RWPE2 (cell line): ENCODE measurements around the gene BOD1L1.

ENCODE experiments used
- ATAC-seq: fragments of 200-7000 bp; cut with Tn5 transposase; 3 replicates; pipeline ENCODE4 v1.9.1; 2021; ENCODE audit warnings: low read depth
- DNase-seq: peaks from one replicate; pipeline ENCODE4 v3.0.0-alpha.2; 2020; ENCODE audit warnings: low spot score
- H3K27ac ChIP-seq: fragments of 450-650 bp; 2 replicates; pipeline ENCODE4 v1.5.1; 2017; ENCODE audit warnings: mild to moderate bottlenecking; ENCODE audit not compliant: poor library complexity, severe bottlenecking
- H3K27me3 ChIP-seq: fragments of 250-450 bp; sonication (Bioruptor Pico); 2 replicates; pipeline ENCODE4 v1.5.1; 2021; ENCODE audit warnings: mild to moderate bottlenecking, moderate library complexity; ENCODE audit not compliant: insufficient read depth, poor library complexity, severe bottlenecking
- H3K36me3 ChIP-seq: fragments of 250-450 bp; sonication (Bioruptor Pico); 2 replicates; pipeline ENCODE4 v1.5.1; 2020; ENCODE audit warnings: low read depth, mild to moderate bottlenecking, moderate library complexity
- H3K4me1 ChIP-seq: fragments of 250-450 bp; sonication (Bioruptor Pico); 2 replicates; pipeline ENCODE4 v1.5.1; 2021; ENCODE audit warnings: mild to moderate bottlenecking, moderate library complexity; ENCODE audit not compliant: insufficient read depth, poor library complexity, severe bottlenecking
- H3K4me3 ChIP-seq: fragments of 250-450 bp; sonication (Bioruptor Pico); 2 replicates; pipeline ENCODE4 v1.5.1; 2021; ENCODE audit warnings: mild to moderate bottlenecking, moderate library complexity; ENCODE audit not compliant: severe bottlenecking
- H3K9me3 ChIP-seq: fragments of 250-450 bp; sonication (Bioruptor Pico); 2 replicates; pipeline ENCODE4 v1.5.1; 2021; ENCODE audit warnings: mild to moderate bottlenecking, moderate library complexity; ENCODE audit not compliant: severe bottlenecking
- CTCF ChIP-seq: fragments of 450-650 bp; IDR thresholded peaks from one replicate; pipeline ENCODE4 v1.5.1; 2017; ENCODE audit warnings: mild to moderate bottlenecking, moderate library complexity; ENCODE audit not compliant: poor library complexity, severe bottlenecking

BOD1L1 gene

GRCh38 chr4:13534344-13535063, 93.0 kb downstream of the BOD1L1 start:
- TF ChIP-seq CTCF, result no peak
- H3K9me3 ChIP-seq, result no peaks in the 10 kb centered on the region
- ATAC-seq, result no peak; the same call in 2 of the 3 replicates
- no peaks in the 10 kb centered on the region for H3K4me1 ChIP-seq
- peaks cover 96% of the 10 kb centered on the region for H3K27me3 ChIP-seq
- no peak overlapping the region for H3K27ac ChIP-seq
- DNase-seq, result peak; percentile 42
- H3K36me3 ChIP-seq, result no peaks in the 10 kb centered on the region
- H3K4me3 ChIP-seq, result no peak overlapping the region

- DNase-seq (no peak), ATAC-seq (no peak)
- no peak for TF ChIP-seq CTCF
- Histone ChIP-seq H3K9me3 (no peaks in the 10 kb centered on the region), H3K27ac (no peak overlapping the region), H3K27me3 (peaks cover 96% of the 10 kb centered on the region), H3K4me3 (no peak overlapping the region), H3K36me3 (no peaks in the 10 kb centered on the region), H3K4me1 (no peaks in the 10 kb centered on the region)
Observed at GRCh38 chr4:13533670-13534343, 93.7 kb downstream of the BOD1L1 start.

GRCh38 chr4:13531625-13531998, 95.9 kb downstream of the BOD1L1 start:
- Histone ChIP-seq H3K4me1 (no peaks in the 10 kb centered on the region), H3K36me3 (no peaks in the 10 kb centered on the region), H3K4me3 (no peak overlapping the region), H3K9me3 (no peaks in the 10 kb centered on the region), H3K27me3 (peaks cover 95% of the 10 kb centered on the region), H3K27ac (no peak overlapping the region)
- DNase-seq (no peak), ATAC-seq (no peak)
- TF ChIP-seq CTCF, result no peak

- Histone ChIP-seq H3K4me1 (no peaks in the 10 kb centered on the region), H3K4me3 (no peak overlapping the region), H3K27me3 (peaks cover 95% of the 10 kb centered on the region), H3K27ac (no peak overlapping the region), H3K9me3 (no peaks in the 10 kb centered on the region), H3K36me3 (no peaks in the 10 kb centered on the region)
- ATAC-seq, result no peak
- no peak for DNase-seq
- TF ChIP-seq CTCF, result no peak
Observed at GRCh38 chr4:13530823-13531624, 96.5 kb downstream of the BOD1L1 start.
